Measurements from ENCODE around the gene GATAD2A.

The GATAD2A gene

DNA sequence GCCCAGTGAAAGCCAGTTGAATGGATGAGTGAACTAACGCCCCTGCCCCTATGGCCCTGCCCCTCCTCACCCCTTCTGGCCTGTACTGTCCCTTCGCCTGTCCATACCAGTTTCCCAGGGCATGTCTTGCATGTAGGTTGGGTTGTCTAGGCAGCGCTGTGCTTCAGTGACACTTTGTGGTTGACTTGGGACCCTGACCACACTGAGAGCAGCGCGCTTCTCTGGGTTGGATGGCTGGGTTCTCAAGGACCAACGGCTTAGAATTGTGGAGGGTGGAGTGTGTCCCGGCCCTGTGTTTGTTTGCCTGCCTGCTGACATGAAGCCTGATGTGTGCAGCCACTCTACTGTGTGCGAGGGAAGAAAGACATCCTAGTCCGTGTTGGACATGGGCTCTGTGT is 15.8 kb downstream of the GATAD2A start:
- DNase-seq (ENCODE audit: low read depth in 3 of 3), result no peak

DNA sequence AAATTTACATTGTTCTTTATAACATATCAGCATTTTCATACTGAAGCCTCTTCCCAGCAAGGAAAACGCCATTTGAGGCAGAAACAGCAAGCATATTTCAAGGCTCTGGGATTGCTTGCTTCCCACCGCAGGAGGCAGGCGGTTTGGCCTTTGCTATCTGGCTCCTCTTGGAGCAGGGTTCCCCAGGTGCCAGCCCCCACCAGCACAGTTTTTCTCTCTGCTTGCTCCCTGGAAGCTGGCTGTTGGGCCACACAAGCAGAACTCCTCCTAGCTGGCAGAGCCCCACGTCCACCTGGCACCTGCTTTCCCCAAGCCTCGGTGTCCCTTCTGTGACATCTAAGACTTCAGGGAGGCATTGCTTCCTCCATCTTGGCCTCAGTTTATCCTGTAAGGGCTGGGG is 16.7 kb downstream of the GATAD2A start:
- DNase-seq (ENCODE audit: low read depth in 3 of 3), result no peak

DNA sequence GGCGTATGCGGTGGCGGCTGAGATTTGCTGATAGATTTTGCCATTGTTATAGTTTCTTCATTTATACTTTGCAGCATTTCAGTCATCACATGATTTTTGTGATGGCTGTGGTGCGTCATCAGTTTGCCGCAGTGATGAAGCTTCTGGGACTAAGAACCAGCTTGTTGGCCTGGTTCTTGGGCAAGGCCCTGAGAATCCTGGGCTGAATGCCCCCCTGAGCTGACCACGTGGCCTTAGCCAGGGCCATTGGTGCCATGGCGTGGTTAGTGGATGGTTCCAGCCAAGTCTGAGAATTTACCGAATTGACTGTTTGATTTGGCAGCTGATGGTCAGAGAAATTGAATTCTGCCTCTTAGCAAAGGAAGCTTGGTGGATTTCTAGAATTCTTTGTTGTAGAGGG is 17.8 kb downstream of the GATAD2A start:
- DNase-seq (ENCODE audit: low read depth in 3 of 3), result no peak

DNA sequence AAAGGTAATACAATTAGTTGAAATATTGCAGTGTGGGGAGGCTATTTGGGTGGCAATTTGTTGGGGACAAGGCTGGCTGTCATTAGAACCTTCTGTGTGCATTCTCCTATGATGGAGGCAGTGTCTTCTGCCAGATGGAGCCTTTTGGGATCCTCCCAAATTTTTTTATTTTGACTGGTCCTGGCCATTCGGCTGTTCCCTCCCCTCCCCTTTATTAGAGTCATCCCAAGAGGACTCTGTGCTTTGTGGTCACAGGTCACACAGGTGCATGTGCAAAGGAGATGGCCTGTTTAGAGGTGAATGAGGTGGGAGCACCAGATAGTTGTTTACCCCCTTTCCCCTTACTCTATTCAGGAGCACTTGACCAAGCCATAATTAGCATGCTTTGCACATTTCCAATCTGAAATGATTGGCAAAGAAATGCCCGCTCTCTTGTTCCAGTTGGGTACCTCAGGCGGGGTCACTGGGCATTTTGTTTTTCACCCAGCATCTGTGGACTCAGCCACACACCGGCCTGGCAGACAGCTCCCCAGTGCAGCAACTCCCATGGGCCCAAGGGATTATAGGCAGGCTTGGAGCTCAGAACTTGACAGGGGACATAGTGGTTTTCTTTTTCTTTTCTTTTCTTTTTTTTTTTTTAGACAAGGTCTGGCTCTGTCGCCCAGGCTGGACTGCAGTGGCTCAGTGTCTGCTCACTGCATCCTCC is 19.8 kb downstream of the GATAD2A start:
- DNase-seq (ENCODE audit: low read depth in 3 of 3), result no peak

DNA sequence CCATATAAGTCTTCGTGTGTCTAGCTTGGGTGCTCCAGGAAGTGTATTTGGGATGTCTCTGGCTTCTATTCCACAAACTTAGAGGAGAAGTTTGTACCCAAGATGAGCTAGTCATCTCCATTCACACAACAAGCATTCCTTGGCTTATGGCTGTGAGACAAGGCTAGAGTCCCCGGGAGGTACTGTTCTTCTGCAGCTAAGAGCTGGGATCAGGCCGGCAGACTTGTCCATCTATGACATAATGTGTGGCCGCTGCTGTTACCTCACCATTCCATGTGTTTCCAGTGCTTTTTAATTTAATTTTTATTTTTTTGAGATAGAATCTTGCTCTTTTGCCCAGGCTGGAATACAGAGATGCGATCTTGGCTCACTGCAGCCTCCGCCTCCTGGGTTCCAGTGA is 20.7 kb downstream of the GATAD2A start:
- DNase-seq (ENCODE audit: low read depth in 3 of 3), result no peak

DNA sequence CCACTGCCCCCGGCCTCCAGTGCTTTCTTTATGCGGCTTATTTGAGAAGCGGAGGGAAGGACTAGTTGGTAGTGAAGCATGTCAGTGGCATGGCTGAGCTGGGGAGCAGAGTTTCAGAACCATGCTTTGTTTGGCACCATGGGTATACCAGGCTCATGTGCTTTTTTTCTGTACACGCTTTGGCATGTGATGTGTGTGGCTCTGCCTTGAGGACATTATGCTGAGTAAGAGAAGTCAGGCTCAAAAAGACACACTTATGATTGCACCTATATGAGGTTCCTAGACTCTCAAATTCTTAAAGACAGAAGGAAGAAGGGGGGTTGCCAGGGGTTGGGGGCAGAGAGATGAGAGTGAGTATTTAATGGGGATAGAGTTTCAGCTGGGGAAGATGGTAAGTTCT is 21.3 kb downstream of the GATAD2A start:
- DNase-seq (ENCODE audit: low read depth in 3 of 3), result no peak

DNA sequence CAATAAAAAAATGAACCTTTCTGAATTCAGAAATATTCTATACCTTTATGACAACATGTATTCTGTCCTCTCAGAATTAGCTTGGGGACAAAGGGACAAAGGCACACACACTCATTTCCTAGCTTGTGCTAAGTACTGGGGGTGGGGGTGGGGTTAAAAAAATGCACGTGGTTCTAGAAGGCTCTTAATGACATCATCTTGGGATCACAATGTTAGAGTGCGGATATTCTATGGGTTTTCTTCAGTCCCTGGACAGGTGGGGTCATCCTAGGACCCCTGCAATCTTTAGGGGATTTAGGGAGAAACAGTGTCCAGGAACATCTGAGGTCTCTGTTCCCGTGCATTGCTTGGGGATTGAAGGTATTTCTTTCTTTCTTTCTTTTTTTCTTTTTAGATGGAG is 21.8 kb downstream of the GATAD2A start:
- DNase-seq (ENCODE audit: low read depth in 3 of 3), result no peak

DNA sequence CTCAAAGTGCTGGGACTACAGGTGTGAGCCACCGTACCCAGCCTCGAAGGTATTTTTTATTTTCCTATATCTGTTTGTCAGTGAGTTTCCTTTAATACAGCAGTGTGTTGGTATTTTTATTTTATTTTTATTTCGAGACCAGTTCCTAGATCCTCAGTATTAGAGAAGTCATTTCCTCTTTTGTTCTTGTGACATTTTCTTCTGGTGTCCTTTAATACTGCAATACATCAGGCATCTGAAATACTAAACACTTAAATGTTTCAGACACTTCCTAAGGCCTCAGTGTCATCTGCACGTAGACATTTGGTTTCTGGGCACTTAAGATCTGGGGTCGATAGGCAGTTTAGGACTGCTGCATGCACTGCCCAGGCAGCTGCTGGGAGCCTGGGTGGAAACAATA is 22.5 kb downstream of the GATAD2A start:
- no peak for DNase-seq (ENCODE audit: low read depth in 3 of 3)

DNA sequence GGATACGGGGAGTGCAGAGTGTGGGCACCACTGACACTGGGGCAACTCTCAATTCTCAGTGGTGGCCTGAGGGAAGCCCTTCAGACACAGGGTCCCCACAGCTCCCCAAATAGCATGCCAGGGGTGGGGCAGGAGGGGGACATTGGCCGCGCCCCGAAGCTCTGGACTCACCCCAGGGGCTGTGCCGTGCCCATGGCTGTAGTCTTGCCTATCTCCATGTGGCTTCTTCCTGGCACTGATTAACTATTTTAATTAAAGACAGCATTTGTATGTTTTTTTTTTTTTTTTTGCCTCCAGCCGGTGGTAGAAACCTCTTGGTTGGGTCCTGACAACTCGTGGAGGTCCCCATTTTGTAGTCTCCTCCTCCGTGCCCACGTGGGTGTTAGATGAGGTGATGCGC is 23.3 kb downstream of the GATAD2A start:
- no peak for DNase-seq (ENCODE audit: low read depth in 3 of 3)

DNA sequence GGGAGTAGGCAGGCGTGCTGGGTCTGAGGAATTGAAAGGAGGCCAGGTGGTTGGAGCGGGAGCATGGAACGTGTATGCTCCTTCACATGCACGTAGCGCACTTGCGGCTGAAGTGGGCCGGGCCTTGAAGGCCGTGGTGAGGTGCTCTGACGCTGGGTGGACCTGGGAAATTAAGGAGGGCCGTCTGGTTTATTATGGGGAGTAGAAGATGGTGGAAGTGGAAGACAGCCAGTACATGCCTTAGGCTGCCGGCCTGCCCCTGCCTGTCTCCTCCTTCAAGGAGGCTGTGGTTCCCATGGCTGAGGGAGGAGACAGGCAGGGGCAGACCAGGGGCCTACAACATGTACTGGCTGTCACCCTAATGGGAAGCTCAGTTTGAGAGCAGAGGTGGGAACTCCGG is 23.9 kb downstream of the GATAD2A start:
- no peak for DNase-seq (ENCODE audit: low read depth in 3 of 3)

DNA sequence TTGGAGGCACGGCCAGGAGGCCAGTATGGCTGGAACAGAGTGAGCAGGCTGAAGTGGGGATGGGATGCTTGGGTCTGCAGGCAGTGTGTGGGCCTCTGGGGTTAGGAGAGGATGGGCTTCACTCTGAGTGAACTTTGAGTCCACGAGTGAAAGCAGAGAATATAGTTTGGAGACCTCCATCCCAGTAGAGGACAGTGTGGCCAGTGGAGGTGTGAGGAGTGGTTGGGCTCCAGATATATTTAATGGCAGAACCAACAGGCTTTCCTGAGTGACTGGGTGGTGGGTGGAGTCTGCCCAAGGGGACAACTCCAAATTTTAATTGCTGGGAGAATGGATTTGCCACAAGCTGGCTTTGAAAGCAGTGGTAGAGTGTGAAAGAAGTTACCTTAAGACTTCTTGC is 27.3 kb downstream of the GATAD2A start:
- DNase-seq (ENCODE audit: low read depth in 3 of 3), result no peak

DNA sequence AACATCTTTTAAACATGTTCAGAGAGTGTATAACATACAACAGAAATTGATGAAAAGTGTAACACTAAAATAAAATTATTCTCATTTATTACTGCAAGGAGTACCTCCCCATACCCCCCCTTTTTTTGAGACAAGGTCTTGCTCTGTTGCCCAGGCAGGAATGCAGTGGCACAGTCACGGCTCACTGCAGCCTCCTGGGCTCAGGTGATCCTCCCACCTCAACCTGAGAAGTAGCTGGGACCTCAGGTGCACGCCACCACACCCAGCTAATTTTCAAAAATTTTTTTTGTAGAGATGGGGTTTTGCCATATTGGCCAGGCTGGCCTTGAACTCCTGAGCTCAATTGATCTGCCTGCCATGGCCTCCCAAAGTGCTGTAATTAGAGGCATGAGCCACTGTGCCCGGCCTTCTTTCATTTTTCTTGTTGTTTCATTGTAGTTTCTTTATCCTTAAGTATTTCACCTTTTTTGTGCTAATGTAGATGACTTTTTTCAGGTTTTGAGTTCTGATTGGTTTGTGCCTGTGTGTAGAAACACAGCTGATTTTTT is 28.3 kb downstream of the GATAD2A start:
- no peak for DNase-seq (ENCODE audit: low read depth in 3 of 3)

DNA sequence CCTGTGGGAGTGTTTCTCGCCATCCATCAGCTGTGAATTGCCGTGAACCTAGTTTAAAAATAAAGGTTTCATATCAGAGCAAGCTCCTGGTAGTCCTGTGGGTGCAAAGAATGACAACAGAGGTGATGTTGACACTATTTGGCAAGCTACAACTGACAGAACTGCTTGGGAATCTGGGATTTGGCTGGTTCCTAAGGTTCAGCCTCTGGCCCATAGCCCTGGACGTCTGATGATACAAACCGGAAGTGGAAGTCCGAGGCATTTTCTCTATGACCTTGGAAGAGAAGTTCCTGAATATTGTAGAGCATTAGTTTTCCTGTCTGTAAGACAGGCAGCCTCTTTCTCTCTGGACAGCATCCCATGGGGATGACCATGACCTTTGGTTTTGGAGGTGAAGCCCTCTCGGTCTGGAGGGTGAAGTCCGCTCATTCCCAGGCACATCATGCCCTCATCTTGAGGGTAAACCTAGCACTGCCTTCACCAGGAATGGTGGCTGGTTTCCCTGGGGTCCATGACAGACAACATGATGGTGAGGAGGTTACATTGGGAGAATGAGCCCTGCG is 29.1 kb downstream of the GATAD2A start:
- DNase-seq (ENCODE audit: low read depth in 3 of 3), result no peak

DNA sequence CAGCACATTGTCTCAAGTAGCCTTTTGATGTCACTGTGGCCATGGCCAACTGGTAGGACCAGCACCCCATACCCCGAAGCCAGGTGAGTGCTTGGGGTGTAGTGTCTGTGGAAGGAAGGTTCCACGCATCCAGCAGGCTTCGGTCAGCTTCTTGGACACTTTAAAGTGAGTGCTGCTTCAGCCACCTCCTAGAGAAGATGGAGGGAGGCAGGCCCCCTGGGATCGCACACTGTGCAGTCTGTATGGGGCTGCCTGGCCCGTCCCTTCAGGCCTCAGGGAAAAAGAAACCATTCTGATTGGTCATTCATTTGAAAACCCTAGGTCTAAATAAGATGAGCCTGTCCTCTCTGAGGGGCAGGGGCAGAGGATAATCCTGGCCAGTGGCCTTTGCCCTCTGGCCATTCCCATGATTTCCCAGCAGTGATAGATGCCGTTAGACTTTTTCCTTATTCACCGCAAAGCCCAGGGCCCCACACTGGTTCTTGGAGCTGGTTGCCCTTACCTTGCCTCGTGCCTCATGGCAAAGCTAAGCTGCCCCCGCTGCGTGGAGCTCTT is 30.7 kb downstream of the GATAD2A start:
- no peak for DNase-seq (ENCODE audit: low read depth in 3 of 3)

DNA sequence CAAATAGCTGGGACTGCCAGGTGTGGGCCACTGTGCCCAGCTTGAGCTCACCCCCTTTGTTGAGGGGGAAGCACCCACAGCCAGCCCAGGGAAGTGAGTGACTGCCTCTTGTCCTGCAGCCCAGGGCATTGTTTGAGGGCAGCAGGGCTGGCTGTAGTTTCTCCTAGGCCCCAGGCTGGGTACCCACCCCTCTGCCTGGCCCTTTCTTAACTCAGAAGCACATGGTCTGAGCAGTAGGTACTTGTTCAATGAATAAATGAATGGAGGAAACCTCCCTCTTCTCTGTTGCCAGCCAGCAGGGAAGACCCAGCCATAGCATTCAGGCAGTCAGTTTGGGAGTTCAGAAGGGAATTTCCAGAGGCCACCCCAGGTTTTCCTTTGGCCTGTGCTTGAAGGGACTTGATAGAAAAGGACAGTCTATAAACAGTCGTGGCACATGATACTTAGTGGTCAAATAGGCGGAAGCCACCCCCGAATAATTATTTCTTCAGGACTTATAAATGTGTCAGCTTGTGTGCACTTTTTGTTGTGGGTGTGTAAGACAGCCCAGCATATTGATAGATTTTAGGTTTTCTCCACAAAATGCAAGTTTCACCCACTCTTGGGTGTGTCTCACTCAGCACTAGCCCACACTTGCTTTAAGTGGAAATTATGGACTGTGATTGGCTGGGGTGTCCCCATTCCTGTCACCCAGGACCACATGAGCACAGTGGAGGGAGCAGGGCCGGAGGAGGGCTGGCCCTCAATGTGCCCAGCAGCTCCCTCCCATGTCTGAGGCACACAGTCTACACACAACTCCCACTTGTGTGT is 33.1 kb downstream of the GATAD2A start:
- no peak for DNase-seq (ENCODE audit: low read depth in 3 of 3)

DNA sequence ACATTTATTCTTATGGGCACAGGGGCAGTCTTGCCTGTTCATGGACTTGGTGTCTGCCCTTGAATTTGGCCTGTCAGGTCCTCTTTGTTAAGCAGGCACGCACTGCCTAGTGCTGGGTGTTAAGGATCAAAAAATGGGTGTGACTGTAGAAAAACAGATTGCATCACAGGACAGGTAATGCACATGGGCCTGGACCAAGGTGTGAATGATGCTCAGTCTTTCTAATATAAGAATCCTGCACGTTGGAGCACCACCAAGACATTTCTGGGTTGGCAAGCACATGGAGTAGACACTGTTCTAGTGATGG is 33.7 kb downstream of the GATAD2A start:
- DNase-seq (ENCODE audit: low read depth in 3 of 3), result no peak

DNA sequence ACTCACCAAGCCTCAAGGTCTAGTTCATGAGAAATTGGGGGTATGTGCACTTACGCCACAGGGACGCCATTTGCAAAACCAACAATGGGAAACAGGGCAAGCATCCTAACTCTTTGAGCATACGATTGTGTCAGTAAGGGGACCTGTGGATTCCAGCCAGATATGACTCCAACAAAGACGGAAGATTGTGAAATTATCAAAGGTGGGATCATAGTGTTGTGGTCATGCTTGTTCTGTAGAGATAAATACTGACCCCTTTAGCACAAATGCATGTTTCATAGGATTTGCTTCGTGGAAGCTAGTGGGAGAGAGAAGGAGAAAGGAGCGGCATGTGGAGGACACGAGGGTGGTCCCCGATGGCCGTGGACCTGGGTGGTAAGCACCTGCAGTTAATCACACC is 37.8 kb downstream of the GATAD2A start:
- no peak for DNase-seq (ENCODE audit: low read depth in 3 of 3)

DNA sequence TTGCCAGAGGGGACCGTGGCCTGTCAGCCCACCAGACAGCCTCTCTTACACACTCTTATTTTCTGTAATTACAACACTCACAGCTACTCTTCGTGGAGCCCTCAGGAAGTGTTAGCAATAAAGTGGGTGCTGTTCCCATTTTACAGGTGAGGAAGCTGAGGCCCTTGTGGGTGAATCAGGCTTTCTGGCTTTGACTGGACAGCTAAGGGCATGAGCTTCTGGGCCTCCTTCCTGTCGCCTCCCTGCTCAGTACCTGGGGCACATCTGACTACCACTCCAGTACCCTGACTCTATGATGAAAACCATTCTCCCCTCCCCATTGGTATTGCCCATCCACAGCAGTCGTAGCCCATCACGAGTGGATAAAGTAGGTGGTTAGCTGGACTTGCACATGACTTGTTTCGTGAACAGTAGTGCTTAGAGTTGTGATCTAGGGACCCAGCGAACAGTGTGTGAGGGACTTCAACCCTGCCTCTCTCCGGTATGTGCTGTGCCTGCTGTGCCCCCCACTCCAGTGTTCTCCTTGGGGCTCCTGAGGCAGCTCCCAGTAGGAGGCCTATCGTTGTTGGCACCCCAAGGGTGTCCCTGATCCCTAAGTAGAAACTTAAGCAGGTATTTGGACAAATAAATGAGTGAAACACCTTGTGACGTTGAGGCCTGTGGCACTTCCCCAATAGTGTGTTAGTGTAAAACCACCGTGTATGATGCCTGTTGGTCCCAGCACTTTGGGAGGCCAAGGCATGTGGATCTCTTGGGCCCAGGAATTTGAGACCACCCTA is 38.6 kb downstream of the GATAD2A start:
- no peak for DNase-seq (ENCODE audit: low read depth in 3 of 3)

DNA sequence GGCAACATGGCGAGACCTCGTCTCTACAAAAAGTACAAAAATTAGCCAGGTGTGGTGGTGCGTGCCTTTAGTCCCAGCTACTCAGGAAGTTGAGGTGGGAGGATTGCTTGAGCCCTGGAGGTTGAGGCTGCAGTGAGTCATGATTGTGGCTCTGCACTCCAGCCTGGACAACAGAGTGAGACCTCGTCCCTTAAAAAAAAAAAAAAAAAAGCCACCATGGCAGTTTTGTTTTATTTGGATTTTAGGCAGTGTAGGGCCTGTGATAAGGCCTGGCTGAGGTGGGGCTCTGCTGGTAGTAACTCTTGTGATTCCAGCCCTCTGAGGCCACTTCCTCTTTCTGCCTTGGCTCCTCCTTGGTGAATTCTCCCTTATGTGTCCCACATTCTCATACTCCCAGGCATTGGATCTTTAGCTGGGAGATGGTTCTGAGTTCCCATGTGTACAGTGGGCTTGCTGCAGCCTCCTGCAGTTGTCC is 39.2 kb downstream of the GATAD2A start:
- DNase-seq (ENCODE audit: low read depth in 3 of 3), result no peak

DNA sequence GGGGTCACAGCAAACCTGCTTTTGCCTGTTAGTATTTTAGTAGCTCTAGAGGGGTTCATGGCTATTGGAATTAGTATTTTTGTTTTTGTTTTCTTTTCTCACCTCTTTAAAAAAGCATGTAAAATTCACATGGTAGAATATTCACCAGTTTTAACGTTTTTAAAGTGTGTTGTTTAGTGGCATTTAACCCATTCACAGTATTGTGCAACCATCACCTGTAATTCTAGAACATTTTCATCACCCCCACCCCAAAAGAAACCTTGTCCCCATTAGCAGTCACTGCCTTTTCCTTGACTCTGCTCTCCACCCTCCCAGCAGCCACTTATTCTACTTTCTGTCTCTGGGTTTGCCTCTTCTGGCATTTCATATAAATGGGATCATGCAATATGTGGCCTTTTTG is 39.8 kb downstream of the GATAD2A start:
- DNase-seq (ENCODE audit: low read depth in 3 of 3), result no peak

DNA sequence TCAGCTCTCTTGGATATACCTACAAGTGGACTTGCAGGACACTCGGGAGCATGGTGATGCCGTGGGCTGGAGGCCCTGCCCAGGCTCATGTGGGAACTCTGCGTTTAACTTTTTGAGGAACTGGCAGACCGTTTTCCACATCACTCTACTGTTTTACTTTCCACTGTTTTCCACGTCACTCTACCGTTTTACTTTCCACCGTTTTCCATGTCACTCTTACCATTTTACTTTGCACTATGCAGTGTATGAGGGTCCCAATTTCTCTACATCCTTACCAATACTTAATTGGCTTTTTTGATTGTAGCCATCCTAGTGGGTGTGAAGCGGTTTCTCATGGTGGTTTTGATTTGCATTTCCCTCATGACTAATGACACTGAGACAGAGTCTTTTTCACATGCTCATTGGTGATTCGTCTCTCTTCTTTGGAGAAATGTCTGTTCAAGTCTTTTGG is 40.5 kb downstream of the GATAD2A start:
- no peak for DNase-seq (ENCODE audit: low read depth in 3 of 3)
